Cardiac fibroblast (primary cell): ENCODE data around the gene DCUN1D2.
"Not testable (repeated sequence)": the region's sequence is repeated elsewhere in the genome, so short reads cannot be mapped to it uniquely, and the experiment has no call there.

Experiments
- DNase-seq, 2 donors: peaks; one replicate each; pipeline versions ENCODE4 v3.0.0 to v3.0.0-alpha.2; 2010; ENCODE audit warnings: low read depth in 2 of 2
- H3K4me3 ChIP-seq, 2 donors: replicated peaks in 1 of 2; 1 replicate in 1 of 2; 2 replicates in 1 of 2; pipeline ENCODE4 v1.5.1; 2011; ENCODE audit warnings: low read depth in 2 of 2, low read length in 2 of 2, mild to moderate bottlenecking in 2 of 2, moderate library complexity in 1 of 2
- CTCF ChIP-seq: IDR thresholded peaks from one replicate; pipeline ENCODE4 v1.5.1; 2011; ENCODE audit warnings: low read depth, mild to moderate bottlenecking, low read length, inconsistent platforms

The DCUN1D2 gene

GRCh38 chr13:113437408-113438010 lies 53.0 kb downstream of the DCUN1D2 start:
- no peak for TF ChIP-seq CTCF
- DNase-seq: peak in 1 of 2 donors; percentile 9
- no peak overlapping the region for H3K4me3 ChIP-seq

- DNase-seq: not testable (repeated sequence)
These were observed 53.6 kb downstream of the DCUN1D2 start for GRCh38 chr13:113436866-113437265.

GRCh38 chr13:113435907-113436306 lies 54.6 kb downstream of the DCUN1D2 start:
- not testable (repeated sequence) for DNase-seq, H3K4me3 ChIP-seq

More at GRCh38 chr13:113436866-113437265, 53.6 kb downstream of the DCUN1D2 start:
- not testable (repeated sequence) for H3K4me3 ChIP-seq

GRCh38 chr13:113433391-113433916 lies 57.1 kb downstream of the DCUN1D2 start:
- H3K4me3 ChIP-seq: no peak overlapping the region
- DNase-seq: no peak
- no peak for TF ChIP-seq CTCF

- H3K4me3 ChIP-seq: no peak overlapping the region
- no peak for TF ChIP-seq CTCF
- no peak for DNase-seq
These were observed 57.8 kb downstream of the DCUN1D2 start for GRCh38 chr13:113432506-113433270.

- TF ChIP-seq CTCF: no peak
- H3K4me3 ChIP-seq: no peak overlapping the region
- DNase-seq: no peak
These were observed 59.3 kb downstream of the DCUN1D2 start for GRCh38 chr13:113431171-113431570.

GRCh38 chr13:113430378-113431110 lies 60.0 kb downstream of the DCUN1D2 start:
- DNase-seq: no peak
- no peak for TF ChIP-seq CTCF
- H3K4me3 ChIP-seq: no peak overlapping the region
